ENCODE results near the gene BRF1.

The BRF1 gene

GRCh38 chr14:105223770-105224544 is 76.8 kb downstream of the BRF1 start:
- no peak for DNase-seq

- DNase-seq, result no peak
Measured at GRCh38 chr14:105223260-105223659, 77.5 kb downstream of the BRF1 start.

DNA sequence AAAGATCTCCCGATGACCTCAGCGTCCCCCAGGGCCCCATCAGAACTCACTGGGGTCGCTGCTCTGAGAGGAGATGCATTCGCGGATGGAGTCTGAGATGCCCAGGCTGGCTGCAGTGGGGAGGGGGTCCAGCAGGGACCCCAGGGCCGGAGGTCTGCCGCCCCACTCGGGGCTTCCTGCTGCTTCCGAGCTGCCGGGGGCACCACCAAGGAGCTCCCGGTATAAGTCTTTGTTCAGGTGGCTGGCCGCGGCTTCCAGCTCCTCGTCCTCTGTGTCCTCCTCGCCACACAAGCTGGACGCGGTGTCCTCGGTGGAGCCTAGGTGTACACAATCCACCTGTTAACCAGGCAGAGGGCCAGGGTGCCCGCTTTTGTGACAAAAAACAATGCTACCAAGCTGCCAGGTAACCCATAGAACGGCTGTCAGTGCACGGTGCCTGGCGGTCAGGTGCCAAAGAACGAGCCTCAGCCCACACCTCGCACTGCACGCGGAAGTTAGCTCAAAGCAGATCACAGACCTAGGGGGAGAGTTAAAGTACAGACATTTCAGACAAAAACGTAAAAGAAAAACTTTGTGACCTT is 79.1 kb downstream of the BRF1 start:
- no peak for DNase-seq

GRCh38 chr14:105220699-105221597 is 79.9 kb downstream of the BRF1 start:
- no peak for DNase-seq

GRCh38 chr14:105219753-105220152 is 81.0 kb downstream of the BRF1 start:
- no peak for DNase-seq

DNA sequence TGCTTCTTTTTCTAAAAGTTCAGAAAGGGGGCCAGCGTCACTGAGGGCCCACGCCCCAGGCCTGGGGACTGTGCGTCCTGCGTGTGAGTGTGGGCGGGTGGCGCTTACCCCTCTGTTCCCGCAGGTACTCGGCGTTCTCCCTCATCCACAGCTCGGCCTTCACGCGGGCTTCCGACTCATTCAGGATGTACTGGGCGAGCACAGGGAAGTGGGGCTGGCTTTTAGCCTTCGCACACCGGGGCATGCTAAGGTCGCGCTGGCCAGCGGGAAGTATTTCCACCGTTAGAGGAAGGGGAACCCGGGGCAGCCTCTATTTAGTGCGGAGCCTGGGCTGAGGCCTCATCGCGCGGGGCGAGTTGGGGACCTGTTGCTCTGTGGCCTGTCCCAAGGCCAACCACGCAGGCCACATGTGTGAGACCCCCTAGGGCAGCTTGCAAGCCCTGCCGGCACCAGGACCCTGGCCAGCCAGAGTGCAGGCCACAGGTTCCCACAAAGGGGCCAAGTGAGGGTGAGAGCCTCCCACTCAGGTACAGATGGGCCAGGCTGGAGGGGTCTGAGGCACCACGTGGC is 81.7 kb downstream of the BRF1 start:
- no peak for DNase-seq

GRCh38 chr14:105218611-105219010 is 82.2 kb downstream of the BRF1 start:
- no peak for DNase-seq

GRCh38 chr14:105217774-105218173 is 83.0 kb downstream of the BRF1 start:
- no peak for DNase-seq

- DNase-seq, result no peak
Measured at GRCh38 chr14:105216490-105217247, 84.1 kb downstream of the BRF1 start.

- DNase-seq, result no peak
Measured at GRCh38 chr14:105215602-105216001, 85.2 kb downstream of the BRF1 start.

- DNase-seq, result no peak
Measured at GRCh38 chr14:105214324-105214915, 86.4 kb downstream of the BRF1 start.

DNA sequence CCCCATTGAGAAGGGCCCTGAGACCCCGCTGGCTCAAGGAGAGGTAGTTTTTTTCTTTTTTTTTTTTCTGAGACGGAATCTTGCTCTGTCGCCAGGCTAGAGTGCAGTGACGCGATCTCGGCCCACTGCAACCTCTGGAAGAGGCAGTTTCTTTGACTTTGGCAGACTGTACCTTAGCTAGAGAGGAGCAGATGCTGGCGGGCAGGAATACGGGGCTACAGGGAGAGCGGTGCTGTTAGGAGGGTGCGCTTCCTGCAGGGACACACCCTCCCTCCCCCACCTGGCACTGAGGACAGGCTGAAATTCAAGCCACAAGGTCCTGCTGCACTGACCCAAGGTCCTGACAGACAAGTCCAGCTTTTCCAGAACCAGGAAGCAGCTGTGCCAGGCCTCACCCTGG is 87.4 kb downstream of the BRF1 start:
- DNase-seq, result no peak

- no peak for DNase-seq
Measured at GRCh38 chr14:105212541-105213300, 88.1 kb downstream of the BRF1 start.

- DNase-seq, result no peak
Measured at GRCh38 chr14:105211758-105212089, 89.1 kb downstream of the BRF1 start.

GRCh38 chr14:105211086-105211757 is 89.6 kb downstream of the BRF1 start:
- no peak for DNase-seq

- no peak for DNase-seq
Measured at GRCh38 chr14:105210266-105211025, 90.4 kb downstream of the BRF1 start.

DNA sequence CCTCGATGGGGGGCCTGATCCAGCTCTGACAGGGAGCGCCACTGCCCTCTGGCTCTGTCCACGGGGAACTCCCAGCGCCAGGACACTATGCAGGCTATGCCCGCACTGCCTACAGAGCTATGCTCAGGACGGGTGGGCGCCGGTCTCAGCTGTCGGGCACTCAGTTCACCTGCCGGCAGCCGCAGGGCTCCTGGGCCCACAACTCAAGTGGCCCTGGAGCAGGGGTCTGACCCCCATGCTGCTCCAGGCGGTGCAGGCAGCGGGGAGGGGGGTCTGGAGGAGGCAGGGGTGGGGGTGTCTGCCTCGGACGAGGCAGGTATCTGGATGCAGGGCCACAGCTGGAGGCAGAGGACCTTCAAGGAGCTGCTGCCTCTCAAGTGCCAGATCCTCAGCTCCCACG is 91.2 kb downstream of the BRF1 start:
- DNase-seq, result no peak

GRCh38 chr14:105209091-105209490 is 91.7 kb downstream of the BRF1 start:
- DNase-seq, result no peak

- no peak for DNase-seq
Measured at GRCh38 chr14:105208738-105209075, 92.1 kb downstream of the BRF1 start.
